Panc1 (cell line): ENCODE data around the gene INSYN1. TPM values are rescaled to one million over a fixed set of nuclear protein-coding genes. Genes with fewer than 3 reads are reported as not detected.

Source experiments
- ATAC-seq: fragments of 200-7000 bp; cut with Tn5 transposase; 2 replicates; pipeline ENCODE4 v1.9.1; 2020; ENCODE audit warnings: mild to moderate bottlenecking, moderate library complexity
- BruUV-seq: library from RNA; stranded (reverse); fragments of 400-500 nt; replicated peaks from 2 replicates; lab custom pipeline; 2021; lab: Mats Ljungman, UMichigan
- CTCF ChIA-PET: fragments of 300-600 bp; sonication (Branson Sonifier 250); formaldehyde crosslinking; loops from one replicate; lab custom pipeline; 2022; ENCODE audit warnings: antibody characterized with exemption; lab: Charles Lee
- POLR2A ChIA-PET: fragments of 300-600 bp; sonication (Branson Sonifier 250); formaldehyde crosslinking; loops from one replicate; lab custom pipeline; 2022; ENCODE audit warnings: antibody characterized with exemption; lab: Charles Lee
- DNase-seq: peaks from one replicate; pipeline ENCODE4 v3.0.0-alpha.2; 2010; ENCODE audit warnings: low read depth, low spot score
- H3K27ac ChIP-seq: 2 replicates; pipeline ENCODE4 v1.5.1; 2011; ENCODE audit warnings: mild to moderate bottlenecking, low read length, inconsistent platforms
- H3K27me3 ChIP-seq: fragments of 200-500 bp; sonication (Bioruptor generic); 2 replicates; pipeline ENCODE4 v1.6.0; 2014; ENCODE audit warnings: low read length, inconsistent platforms; ENCODE audit not compliant: control insufficient read depth, insufficient read depth
- H3K36me3 ChIP-seq: fragments of 200-500 bp; sonication (Bioruptor generic); 2 replicates; pipeline ENCODE4 v1.5.1; 2014; ENCODE audit warnings: inconsistent platforms, mild to moderate bottlenecking, low read length, moderate library complexity; ENCODE audit not compliant: control insufficient read depth, insufficient read depth
- H3K4me1 ChIP-seq: 2 replicates; pipeline ENCODE4 v1.5.1; 2011; ENCODE audit warnings: inconsistent platforms, mild to moderate bottlenecking, low read length, moderate library complexity; ENCODE audit not compliant: control insufficient read depth, insufficient read depth
- H3K4me3 ChIP-seq, 2 experiments: 2 replicates each; pipeline ENCODE4 v1.5.1; 2011 to 2012; ENCODE audit warnings: low read depth in 2 of 2, low read length in 2 of 2, mild to moderate bottlenecking in 2 of 2, inconsistent platforms in 1 of 2, moderate library complexity in 1 of 2
- H3K9me3 ChIP-seq: fragments of 200-500 bp; sonication (Bioruptor generic); 2 replicates; pipeline ENCODE4 v1.5.1; 2014; ENCODE audit warnings: low read depth, mild to moderate bottlenecking, inconsistent platforms, low read length, moderate library complexity; ENCODE audit not compliant: control insufficient read depth, insufficient read depth
- CTCF ChIP-seq: fragments of 450-650 bp; IDR thresholded peaks from 2 replicates; pipeline ENCODE4 v1.5.1; 2017; ENCODE audit warnings: mild to moderate bottlenecking
- POLR2AphosphoS5 ChIP-seq: IDR thresholded peaks from 2 replicates; pipeline ENCODE4 v1.6.1; 2012; ENCODE audit warnings: mild to moderate bottlenecking, low read depth, low read length, moderate library complexity
- REST ChIP-seq, 2 experiments: IDR thresholded peaks; 2 replicates each; pipeline ENCODE4 v1.6.1; 2011 to 2012; ENCODE audit warnings: low read depth in 2 of 2, control low read depth in 1 of 2, low read length in 1 of 2, mild to moderate bottlenecking in 1 of 2, moderate library complexity in 1 of 2; ENCODE audit not compliant: insufficient read depth in 1 of 2
- SIN3A ChIP-seq: IDR thresholded peaks from 2 replicates; pipeline ENCODE4 v1.6.1; 2012; ENCODE audit warnings: low read depth, mild to moderate bottlenecking, low read length, moderate library complexity, borderline replicate concordance; ENCODE audit not compliant: insufficient read depth
- TCF7L2 ChIP-seq: IDR thresholded peaks from 2 replicates; pipeline ENCODE4 v1.6.1; 2011; ENCODE audit warnings: mild to moderate bottlenecking, low read depth, low read length, inconsistent platforms
- in situ Hi-C: cut with HindIII; loops from 2 replicates; pipeline ENCODE4 v1.10.0; 2016; ENCODE audit warnings: low sequenced_read_pairs, low pct_unique_long_range_greater_than_20kb
- intact Hi-C: fragments of 100-400 bp; cut with micrococcal nuclease; formaldehyde crosslinking; loops from one replicate; pipeline ENCODE4 v1.10.0; 2022; ENCODE audit not compliant: unreplicated experiment
- total RNA-seq: library from RNA; stranded (reverse); gene quantifications from one replicate; pipeline ENCODE4 v1.2.1, GENCODE V29; 2021; ENCODE audit not compliant: unreplicated experiment

INSYN1 gene
- total RNA-seq, 1 experiment from 2014 or later = 2.6 TPM

- no peak for ATAC-seq
- ChIA-PET CTCF (no interaction called here), POLR2A (no interaction called here)
- in situ Hi-C loops = no loop called here
- TF ChIP-seq CTCF (no peak), TCF7L2 (no peak)
- Histone ChIP-seq H3K4me3 (no peak overlapping the region), H3K9me3 (no peaks in the 10 kb centered on the region), H3K27me3 (no peaks in the 10 kb centered on the region), H3K27ac (no peak overlapping the region), H3K36me3 (no peaks in the 10 kb centered on the region), H3K4me1 (peaks cover 10% of the 10 kb centered on the region; the same call in 1 of the 2 replicates)
- BruUV-seq = no TSS peak
- intact Hi-C loops = no loop called here
- DNase-seq = no peak
Measured at GRCh38 chr15:73741321-73741836, 11.8 kb downstream of the INSYN1 start.

GRCh38 chr15:73740152-73741048, 12.8 kb downstream of the INSYN1 start:
- no peaks in the 10 kb centered on the region for H3K27me3 ChIP-seq
- in situ Hi-C loops = no loop called here
- H3K9me3 ChIP-seq = no peaks in the 10 kb centered on the region
- no peak for ATAC-seq
- no peak overlapping the region for H3K27ac ChIP-seq
- H3K36me3 ChIP-seq = no peaks in the 10 kb centered on the region
- TF ChIP-seq SIN3A (no peak), TCF7L2 (no peak), REST (IDR thresholded peaks at IDR 0.05; ENCODE audit: insufficient read depth in 1 of 2, low read depth in 2 of 2, low read length in 1 of 2) (no peak), CTCF (no peak), POLR2AphosphoS5 (no peak)
- CTCF ChIA-PET = no interaction called here
- no TSS peak for BruUV-seq
- no peak overlapping the region for H3K4me3 ChIP-seq
- H3K4me1 ChIP-seq = peaks cover 8% of the 10 kb centered on the region; the same call in 1 of the 2 replicates
- DNase-seq = no peak
- intact Hi-C loops = no loop called here
- POLR2A ChIA-PET = interaction anchor here (0.5 to 0.6 kb wide), 2 partner anchors 33 to 1516 kb away, joined by 4 to 6 read pairs; no protein-coding TSS in a partner anchor
